Measurements from ENCODE around the gene CEMIP.

GRCh38 chr15:80974914-80975313 is 195.7 kb downstream of the CEMIP start:
- TF ChIP-seq CTCF (conservative IDR thresholded peaks at IDR 0.05 in 1 of 2, IDR thresholded peaks at IDR 0.05 in 1 of 2; ENCODE audit: extremely low read depth in 1 of 2, insufficient read depth in 1 of 2, low read depth in 1 of 2, low read length in 2 of 2), result no peak
- no peak for TF ChIP-seq EZH2 (IDR thresholded peaks at IDR 0.05; ENCODE audit: borderline replicate concordance, low read length)
